Mucosa of descending colon (tissue), 3 donors: ENCODE data around the gene HBA2. TPM values are rescaled to one million over a fixed set of nuclear protein-coding genes. Genes with fewer than 3 reads are reported as not detected.
"Not testable (repeated sequence)": the region's sequence is repeated elsewhere in the genome, so short reads cannot be mapped to it uniquely, and the experiment has no call there.

Experiments used
- ATAC-seq: fragments of 200-7000 bp; cut with Tn5 transposase; one replicate; pipeline ENCODE4 v1.9.1; 2020; ENCODE audit warnings: mild to moderate bottlenecking, moderate library complexity
- DNase-seq, 3 donors: peaks; one replicate each; pipeline ENCODE4 v3.0.0-alpha.2; 2020
- H3K36me3 ChIP-seq: fragments of 200-600 bp; one replicate; pipeline ENCODE4 v1.8.0; 2021; ENCODE audit warnings: low read depth, mild to moderate bottlenecking
- H3K4me1 ChIP-seq: fragments of 200-600 bp; one replicate; pipeline ENCODE4 v1.8.0; 2021; ENCODE audit warnings: low read depth, mild to moderate bottlenecking
- H3K4me3 ChIP-seq: fragments of 200-600 bp; one replicate; pipeline ENCODE4 v1.8.0; 2021; ENCODE audit warnings: mild to moderate bottlenecking
- H3K9me3 ChIP-seq: fragments of 200-600 bp; one replicate; pipeline ENCODE4 v1.8.0; 2021; ENCODE audit warnings: mild to moderate bottlenecking
- CTCF ChIP-seq: fragments of 200-600 bp; IDR thresholded peaks from one replicate; pipeline ENCODE4 v1.8.0; 2022; ENCODE audit warnings: antibody characterized with exemption, mild to moderate bottlenecking
- intact Hi-C, 2 donors: fragments of 100-400 bp; cut with DNase I in 1 of 2; cut with micrococcal nuclease in 1 of 2; formaldehyde crosslinking; loops; one replicate each; pipeline versions ENCODE4 v1.11.0 to v1.11.1; 2022; cut with DNase I, micrococcal nuclease
- total RNA-seq, 3 donors: library from RNA; stranded (reverse); fragmentation: NEBNext Ultra II Directional in 2 of 3; extraction: Animal tissue kit (Norgen Biotek cat#: 25700) in 2 of 3; gene quantifications; one replicate each; pipeline versions ENCODE4 v1.2.1 to v1.2.4, GENCODE V29; 2021 to 2023
- donor health status: DM: no; HTN: no; CAD: no; lungs with moderate emphysema.
- donor health status: DM: no; HTN: no; CAD: no.
- donor health status: DM: no; HTN: yes; CAD: no.

HBA2 gene
- total RNA-seq, 3 donors from 2014 or later, result 2.9 to 3.4 TPM; not detected in 1

GRCh38 chr16:203246-203645, 30.6 kb downstream of the HBA2 start:
- H3K9me3 ChIP-seq, result no peaks in the 10 kb centered on the region
- no peak for ATAC-seq
- H3K4me3 ChIP-seq, result no peak overlapping the region
- peaks cover 13% of the 10 kb centered on the region for H3K36me3 ChIP-seq
- DNase-seq, result no peak
- H3K4me1 ChIP-seq, result no peaks in the 10 kb centered on the region
- intact Hi-C loops, result no loop called here
- no peak for TF ChIP-seq CTCF

- peaks cover 13% of the 10 kb centered on the region for H3K36me3 ChIP-seq
- DNase-seq, H3K4me1 ChIP-seq, intact Hi-C loops, ATAC-seq, H3K9me3 ChIP-seq, H3K4me3 ChIP-seq: not testable (repeated sequence)
Observed at GRCh38 chr16:204046-204445, 31.4 kb downstream of the HBA2 start.

GRCh38 chr16:209359-209758, 36.7 kb downstream of the HBA2 start:
- ATAC-seq, H3K4me1 ChIP-seq, intact Hi-C loops, H3K4me3 ChIP-seq, DNase-seq, H3K9me3 ChIP-seq: not testable (repeated sequence)
- peaks cover 13% of the 10 kb centered on the region for H3K36me3 ChIP-seq

- H3K9me3 ChIP-seq, ATAC-seq, DNase-seq, H3K4me1 ChIP-seq, intact Hi-C loops, H3K4me3 ChIP-seq, H3K36me3 ChIP-seq: not testable (repeated sequence)
Observed at GRCh38 chr16:211631-212180, 39.0 kb downstream of the HBA2 start.

GRCh38 chr16:212999-213398, 40.3 kb downstream of the HBA2 start:
- Histone ChIP-seq H3K36me3 (no peaks in the 10 kb centered on the region), H3K4me1 (no peaks in the 10 kb centered on the region), H3K9me3 (no peaks in the 10 kb centered on the region), H3K4me3 (no peak overlapping the region)
- ATAC-seq (no peak), DNase-seq (no peak)
- intact Hi-C loops, result no loop called here
- TF ChIP-seq CTCF, result no peak

GRCh38 chr16:220021-220420, 47.3 kb downstream of the HBA2 start:
- no peak for TF ChIP-seq CTCF
- H3K36me3 ChIP-seq, result no peaks in the 10 kb centered on the region
- DNase-seq (no peak), ATAC-seq (no peak)
- H3K4me3 ChIP-seq, result no peak overlapping the region
- intact Hi-C loops, result no loop called here
- H3K9me3 ChIP-seq, result no peaks in the 10 kb centered on the region
- H3K4me1 ChIP-seq, result no peaks in the 10 kb centered on the region

Other genes with a start within 250 kb of the HBA2 start
- gene POLR3K, start 119.3 kb upstream of the HBA2 start, total RNA-seq, result 10 to 100 TPM; 10.0 to 13.0 (median 12.6) TPM
- 10 to 100 TPM; 18.8 to 24.9 (median 20.6) TPM for gene SNRNP25, start 119.0 kb upstream of the HBA2 start, total RNA-seq
- 10 to 100 TPM; 27.2 to 39.2 (median 36.9) TPM for gene RHBDF1, start 100.2 kb upstream of the HBA2 start, total RNA-seq
- 10 to 100 TPM; 25.0 to 30.3 (median 29.9) TPM for gene MPG, start 94.7 kb upstream of the HBA2 start, total RNA-seq
- gene NPRL3, start 34.2 kb upstream of the HBA2 start, total RNA-seq, result 10 to 100 TPM; 20.0 to 27.0 (median 21.0) TPM
- under 1 TPM in 1 of 3 donors, not detected in 2; 0.41 TPM for gene HBZ, start 20.2 kb upstream of the HBA2 start, total RNA-seq
- gene HBM, start 6.9 kb upstream of the HBA2 start, total RNA-seq, result not detected
- 1 to 10 TPM in 2 of 3 donors, not detected in 1; 4.3 to 8.5 TPM for gene HBA1, start 3.8 kb downstream of the HBA2 start, total RNA-seq
- not detected for gene HBQ1, start 7.6 kb downstream of the HBA2 start, total RNA-seq
- gene LUC7L, start 56.6 kb downstream of the HBA2 start, total RNA-seq, result 10 to 100 TPM; 47.8 to 86.8 (median 67.2) TPM
- gene FAM234A, start 61.9 kb downstream of the HBA2 start, total RNA-seq, result 100 to 1,000 TPM in 1 of 3 donors, 10 to 100 TPM in 2; 87.1 to 129 (median 99.1) TPM
- gene RGS11, start 103.1 kb downstream of the HBA2 start, total RNA-seq, result 10 to 100 TPM in 1 of 3 donors, 1 to 10 TPM in 2; 2.6 to 10.0 (median 8.1) TPM
- 1 to 10 TPM; 1.7 to 6.8 (median 1.9) TPM for gene ARHGDIG, start 107.7 kb downstream of the HBA2 start, total RNA-seq
- gene PDIA2, start 110.3 kb downstream of the HBA2 start, total RNA-seq, result 1 to 10 TPM in 2 of 3 donors, under 1 TPM in 1; 0.23 to 2.8 (median 1.3) TPM
- gene AXIN1, start 179.8 kb downstream of the HBA2 start, total RNA-seq, result 10 to 100 TPM; 33.0 to 46.3 (median 40.0) TPM
- 10 to 100 TPM; 39.7 to 53.8 (median 49.1) TPM for gene MRPL28, start 197.7 kb downstream of the HBA2 start, total RNA-seq
- 100 to 1,000 TPM in 1 of 3 donors, 10 to 100 TPM in 2; 77.3 to 134 (median 95.7) TPM for gene PGAP6, start 209.1 kb downstream of the HBA2 start, total RNA-seq
- 100 to 1,000 TPM in 1 of 3 donors, 10 to 100 TPM in 2; 24.5 to 125 (median 43.6) TPM for gene NME4, start 224.3 kb downstream of the HBA2 start, total RNA-seq
- 10 to 100 TPM; 39.5 to 64.3 (median 56.0) TPM for gene DECR2, start 229.0 kb downstream of the HBA2 start, total RNA-seq